Inferior parietal cortex (tissue), 1 donor: Measurements from ENCODE around the gene PPP1R3A.
A peak's percentile ranks its signal among the peaks of the same experiment; 100 is the strongest.
"Not testable (repeated sequence)": the region's sequence is repeated elsewhere in the genome, so short reads cannot be mapped to it uniquely, and the experiment has no call there.

Experiments
- DNase-seq: peaks from one replicate; pipeline ENCODE4 v3.0.0-alpha.2; 2016; ENCODE audit errors: extremely low spot score

PPP1R3A gene, protein sequence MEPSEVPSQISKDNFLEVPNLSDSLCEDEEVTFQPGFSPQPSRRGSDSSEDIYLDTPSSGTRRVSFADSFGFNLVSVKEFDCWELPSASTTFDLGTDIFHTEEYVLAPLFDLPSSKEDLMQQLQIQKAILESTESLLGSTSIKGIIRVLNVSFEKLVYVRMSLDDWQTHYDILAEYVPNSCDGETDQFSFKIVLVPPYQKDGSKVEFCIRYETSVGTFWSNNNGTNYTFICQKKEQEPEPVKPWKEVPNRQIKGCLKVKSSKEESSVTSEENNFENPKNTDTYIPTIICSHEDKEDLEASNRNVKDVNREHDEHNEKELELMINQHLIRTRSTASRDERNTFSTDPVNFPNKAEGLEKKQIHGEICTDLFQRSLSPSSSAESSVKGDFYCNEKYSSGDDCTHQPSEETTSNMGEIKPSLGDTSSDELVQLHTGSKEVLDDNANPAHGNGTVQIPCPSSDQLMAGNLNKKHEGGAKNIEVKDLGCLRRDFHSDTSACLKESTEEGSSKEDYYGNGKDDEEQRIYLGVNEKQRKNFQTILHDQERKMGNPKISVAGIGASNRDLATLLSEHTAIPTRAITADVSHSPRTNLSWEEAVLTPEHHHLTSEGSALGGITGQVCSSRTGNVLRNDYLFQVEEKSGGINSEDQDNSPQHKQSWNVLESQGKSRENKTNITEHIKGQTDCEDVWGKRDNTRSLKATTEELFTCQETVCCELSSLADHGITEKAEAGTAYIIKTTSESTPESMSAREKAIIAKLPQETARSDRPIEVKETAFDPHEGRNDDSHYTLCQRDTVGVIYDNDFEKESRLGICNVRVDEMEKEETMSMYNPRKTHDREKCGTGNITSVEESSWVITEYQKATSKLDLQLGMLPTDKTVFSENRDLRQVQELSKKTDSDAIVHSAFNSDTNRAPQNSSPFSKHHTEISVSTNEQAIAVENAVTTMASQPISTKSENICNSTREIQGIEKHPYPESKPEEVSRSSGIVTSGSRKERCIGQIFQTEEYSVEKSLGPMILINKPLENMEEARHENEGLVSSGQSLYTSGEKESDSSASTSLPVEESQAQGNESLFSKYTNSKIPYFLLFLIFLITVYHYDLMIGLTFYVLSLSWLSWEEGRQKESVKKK

DNA sequence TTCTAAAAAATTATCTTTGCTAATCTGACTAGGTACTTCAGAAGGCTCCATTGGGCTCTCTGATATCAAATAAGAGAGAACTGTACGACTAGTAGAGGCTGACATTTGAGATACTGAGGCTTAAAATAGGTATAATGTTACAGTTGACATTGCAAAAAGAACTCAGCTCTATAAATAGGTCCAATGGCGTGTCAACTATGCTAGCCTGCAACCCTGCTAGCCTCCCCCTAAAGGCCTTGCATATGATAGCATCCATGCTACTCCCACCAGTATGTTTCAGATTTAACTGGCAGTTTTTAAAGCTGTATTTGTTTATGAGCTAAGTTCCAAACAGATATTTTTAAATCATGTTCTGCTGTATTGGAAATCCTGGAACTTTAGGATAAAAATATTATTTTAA lies at the start of gene PPP1R3A:
Gene PPP1R3A, minus strand, starts transcription at position 64 of the 400 bp plus-strand sequence. Its CDS starts 13 bp downstream, at position 51.
- DNase-seq, result no peak

DNA sequence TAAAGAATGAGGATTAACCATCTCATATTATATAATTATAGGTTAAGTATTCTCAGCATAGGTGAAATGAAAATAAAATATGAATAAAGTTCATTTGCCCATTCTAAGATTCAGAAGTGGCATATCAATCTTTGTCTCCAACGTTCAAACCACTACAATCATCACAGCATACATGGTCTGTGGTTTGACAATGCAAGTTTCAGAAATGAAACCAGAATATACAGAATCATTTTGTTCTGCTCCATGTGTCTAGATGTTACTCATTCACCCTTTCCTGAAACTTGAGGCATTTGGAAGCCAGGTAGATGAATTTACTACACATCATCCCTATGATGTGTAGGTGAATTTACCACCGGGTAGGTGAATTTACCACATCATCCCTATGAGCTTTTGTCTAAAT lies 44.5 kb upstream of the PPP1R3A start:
- DNase-seq, result no peak

DNA sequence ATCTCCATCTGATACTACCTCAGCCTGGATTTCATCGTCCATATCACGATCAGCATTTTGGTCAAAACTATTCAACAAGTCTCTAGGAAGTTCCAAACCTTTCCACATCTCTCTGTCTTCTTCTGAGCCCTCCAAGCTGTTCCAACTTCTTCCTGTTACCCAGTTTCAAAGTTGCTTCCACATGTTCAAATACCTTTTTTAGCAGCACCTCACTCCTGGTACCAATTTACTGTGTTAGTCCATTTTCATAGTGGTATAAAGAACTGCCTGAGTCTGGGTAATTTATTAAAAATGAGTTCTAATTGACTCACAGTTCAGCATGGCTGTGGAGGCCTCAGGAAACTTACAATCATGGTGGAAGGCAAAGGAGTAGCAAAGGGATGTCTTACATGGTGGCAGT lies 41.1 kb upstream of the PPP1R3A start:
- DNase-seq, result no peak

- no peak for DNase-seq
Measured at GRCh38 chr7:113955157-113955556, 36.3 kb upstream of the PPP1R3A start.

- DNase-seq, result no peak
Measured at GRCh38 chr7:113953553-113953952, 34.7 kb upstream of the PPP1R3A start.

GRCh38 chr7:113945018-113945938 lies 26.5 kb upstream of the PPP1R3A start:
- peak; percentile 52 for DNase-seq

DNA sequence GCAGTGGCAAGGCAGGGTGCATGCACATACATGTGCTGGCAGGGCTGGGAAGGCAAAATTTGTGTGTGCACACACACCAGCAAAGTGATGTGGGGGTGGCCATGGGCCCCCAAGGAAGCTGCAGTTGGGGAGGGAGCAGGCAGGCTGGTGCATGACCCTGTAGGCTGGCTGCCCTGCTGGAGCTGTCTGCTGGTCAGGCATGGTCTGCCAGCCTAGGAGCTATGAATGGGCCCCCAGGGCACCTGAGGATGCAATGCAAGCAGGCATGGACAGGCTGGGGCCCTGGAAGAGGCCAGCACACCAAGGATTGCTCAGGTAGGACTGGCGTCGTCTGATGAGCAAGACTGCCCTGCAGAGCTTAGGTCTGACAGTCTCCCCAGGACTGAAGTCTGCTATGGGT lies 18.2 kb upstream of the PPP1R3A start:
- DNase-seq, result no peak

DNA sequence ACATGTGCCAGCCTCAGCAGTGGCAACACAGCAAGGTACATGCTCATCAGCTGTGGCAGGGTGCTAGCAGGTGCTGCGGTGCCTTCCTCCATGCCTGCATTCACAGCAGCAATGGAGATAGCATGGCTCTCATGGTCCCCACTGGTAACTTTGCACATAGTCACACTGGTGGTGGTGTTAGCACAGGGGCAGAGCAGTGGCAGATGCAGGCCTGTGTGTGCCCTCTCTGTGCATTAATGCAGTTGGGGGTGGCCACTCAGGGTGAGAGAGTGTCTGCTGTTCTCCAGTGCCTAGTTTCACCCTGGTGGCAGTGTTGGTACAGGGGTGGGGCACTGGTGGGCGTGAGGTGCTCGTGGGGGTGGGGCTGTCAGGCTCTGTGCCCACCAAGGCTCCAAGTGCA lies 17.7 kb upstream of the PPP1R3A start:
- no peak for DNase-seq

- DNase-seq, result not testable (repeated sequence)
Measured at GRCh38 chr7:113929389-113929788, 10.6 kb upstream of the PPP1R3A start.

- DNase-seq, result no peak
Measured at GRCh38 chr7:113928112-113928511, 9.3 kb upstream of the PPP1R3A start.

DNA sequence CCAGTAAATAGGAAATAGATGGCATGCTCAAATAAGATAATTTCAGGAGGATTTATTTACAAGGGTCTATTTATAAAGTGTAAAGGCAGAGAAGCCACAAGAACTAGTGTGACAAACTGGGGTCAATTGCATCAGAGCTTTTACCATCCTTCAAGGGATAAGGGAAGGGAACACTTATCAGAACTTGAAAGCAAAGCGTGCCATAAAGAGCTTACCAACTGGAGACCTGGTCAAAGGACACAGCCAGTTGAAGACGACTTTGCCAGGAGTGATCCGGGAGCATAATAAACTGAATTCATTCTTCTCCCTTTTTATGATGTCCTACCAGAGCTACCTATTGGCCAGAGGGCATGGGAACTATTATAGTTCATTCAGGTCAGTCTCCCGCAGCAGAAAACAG lies 3.2 kb upstream of the PPP1R3A start:
- no peak for DNase-seq

DNA sequence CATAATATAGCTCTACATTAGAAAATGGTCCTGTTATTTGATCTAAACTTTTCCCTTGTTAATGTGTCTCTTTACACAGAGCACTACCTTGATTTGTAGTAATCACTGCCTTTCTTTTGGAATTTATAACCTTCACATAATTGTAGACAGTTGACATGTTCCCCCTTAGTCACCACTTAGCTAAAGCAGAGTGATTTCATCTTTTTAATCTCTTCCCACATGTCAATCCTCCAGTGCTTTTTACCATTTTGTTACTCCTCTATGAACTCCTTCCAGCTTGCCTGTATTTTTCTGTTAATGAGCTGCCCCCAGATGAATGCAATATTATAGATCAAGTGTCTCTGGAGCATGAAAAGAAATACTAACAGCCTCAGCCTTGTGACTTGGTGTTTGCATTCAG lies 2.6 kb upstream of the PPP1R3A start:
- DNase-seq, result no peak

GRCh38 chr7:113917840-113918239 lies 969 bp downstream of the PPP1R3A start:
- no peak for DNase-seq

- DNase-seq, result no peak
Measured at GRCh38 chr7:113915956-113916355, 2.9 kb downstream of the PPP1R3A start.

- DNase-seq, result no peak
Measured at GRCh38 chr7:113912876-113913275, 5.9 kb downstream of the PPP1R3A start.

DNA sequence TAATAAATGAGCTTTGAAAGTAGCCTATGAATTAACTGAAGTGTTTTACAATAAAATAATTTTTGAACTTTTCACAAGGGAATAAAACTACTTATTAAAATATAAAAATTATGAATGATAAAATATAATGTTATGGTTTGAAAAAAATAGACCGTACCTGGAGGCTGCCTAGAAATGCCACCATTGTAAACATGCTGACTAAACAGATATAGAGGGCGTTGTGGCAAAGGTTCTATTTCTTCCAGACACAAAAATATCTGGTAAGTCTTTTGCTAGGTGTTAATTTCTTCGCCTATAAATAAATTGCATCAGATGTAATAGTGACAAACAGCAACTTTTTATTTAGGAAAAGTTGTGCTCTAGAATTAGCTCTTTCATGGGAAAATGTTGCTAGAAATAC lies 11.2 kb downstream of the PPP1R3A start:
- DNase-seq, result no peak

DNA sequence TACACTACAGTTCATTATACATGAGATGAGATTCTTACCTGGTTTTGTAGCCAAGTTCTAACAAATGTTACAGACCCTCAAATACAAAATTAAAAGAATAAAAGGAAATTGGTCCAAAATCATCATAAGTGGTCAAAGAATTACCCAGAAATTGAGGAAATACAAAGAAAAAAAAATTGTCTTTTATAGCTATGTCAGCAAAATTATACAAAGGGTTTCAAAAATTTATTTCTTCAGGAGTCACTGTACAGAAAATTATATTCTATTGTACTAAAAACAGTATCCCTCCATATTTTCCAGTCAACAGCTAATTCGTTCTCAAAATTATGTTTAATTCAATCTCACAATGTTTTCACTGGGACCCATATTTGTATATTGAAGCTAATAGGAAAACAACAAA lies 14.3 kb downstream of the PPP1R3A start:
- no peak for DNase-seq

DNA sequence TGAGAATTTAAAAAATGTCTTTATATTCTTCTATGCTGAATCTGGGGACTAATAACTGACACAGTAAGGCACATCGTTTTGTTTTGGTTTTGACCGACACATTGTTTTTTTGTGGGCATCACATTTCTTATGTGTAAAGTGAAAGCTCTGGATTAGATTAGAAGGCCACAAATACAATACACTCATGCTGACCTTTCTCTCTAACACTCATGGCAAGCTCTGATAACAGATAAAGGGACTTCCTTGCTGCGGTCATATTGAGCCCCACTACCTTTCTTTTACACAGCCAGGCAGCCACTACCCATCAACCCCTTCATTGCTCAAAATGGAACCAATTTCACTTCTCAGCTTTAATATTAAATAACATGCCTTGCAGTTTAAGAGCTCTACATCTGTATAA lies 26.0 kb downstream of the PPP1R3A start:
- DNase-seq, result no peak

- no peak for DNase-seq
Measured at GRCh38 chr7:113891828-113892227, 27.0 kb downstream of the PPP1R3A start.

DNA sequence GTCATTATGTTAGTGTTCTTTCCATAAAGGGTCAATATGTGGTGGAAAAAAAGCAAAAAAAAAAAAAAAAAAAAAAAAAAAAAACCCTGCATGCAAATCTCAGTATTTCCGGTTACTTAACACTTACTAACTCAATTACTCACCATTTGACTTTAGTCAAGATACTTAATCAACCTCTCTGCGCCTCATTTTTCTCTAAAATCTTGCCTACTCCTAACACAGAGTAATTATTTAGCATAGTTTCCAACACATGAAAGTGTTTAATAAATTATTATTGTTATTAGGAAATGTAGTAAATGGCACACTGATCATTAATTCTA lies 27.8 kb downstream of the PPP1R3A start:
- DNase-seq, result no peak

GRCh38 chr7:113890331-113891030 lies 28.3 kb downstream of the PPP1R3A start:
- DNase-seq, result no peak
